Measurements from ENCODE around the gene PPP1R26.

The PPP1R26 gene

DNA sequence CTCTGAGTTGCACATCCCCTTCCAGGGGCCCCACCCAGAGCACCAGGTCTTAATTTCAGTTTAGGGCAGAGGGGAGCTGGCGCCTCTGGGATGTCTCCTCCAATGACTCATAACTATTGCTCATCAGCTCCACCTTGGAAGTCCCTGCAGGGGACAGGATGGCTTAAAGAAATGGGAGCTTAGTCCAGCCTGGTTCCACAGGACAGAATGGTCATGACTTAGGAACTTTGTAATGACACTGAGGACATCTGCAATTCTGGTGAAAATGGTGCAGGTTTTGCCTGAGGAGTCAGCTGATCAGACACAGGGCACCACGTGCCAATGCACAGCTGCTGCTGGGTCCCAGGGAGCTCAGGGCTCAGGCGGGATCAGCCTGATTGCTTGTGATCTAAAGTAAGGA is 16.4 kb upstream of the PPP1R26 start:
- DNase-seq = no peak

DNA sequence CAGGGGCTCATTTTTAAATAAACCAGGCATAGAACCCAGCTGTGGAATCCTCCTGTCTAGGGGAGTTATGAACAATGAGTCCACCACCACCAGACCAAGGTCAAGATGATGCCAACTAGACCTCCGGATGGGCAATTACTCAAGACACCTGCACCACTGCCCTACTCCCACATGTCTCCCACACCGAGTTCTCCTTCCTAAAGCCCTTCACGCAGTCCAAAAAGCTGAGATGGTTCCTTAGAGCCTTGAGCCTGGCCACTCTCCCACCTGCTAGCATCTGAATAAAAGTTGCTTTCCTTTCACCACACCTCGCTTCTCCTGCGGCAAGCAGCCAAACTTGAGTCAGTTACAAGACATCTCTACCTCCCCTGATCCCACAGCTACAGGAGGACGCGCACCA is 15.4 kb upstream of the PPP1R26 start:
- DNase-seq = no peak

DNA sequence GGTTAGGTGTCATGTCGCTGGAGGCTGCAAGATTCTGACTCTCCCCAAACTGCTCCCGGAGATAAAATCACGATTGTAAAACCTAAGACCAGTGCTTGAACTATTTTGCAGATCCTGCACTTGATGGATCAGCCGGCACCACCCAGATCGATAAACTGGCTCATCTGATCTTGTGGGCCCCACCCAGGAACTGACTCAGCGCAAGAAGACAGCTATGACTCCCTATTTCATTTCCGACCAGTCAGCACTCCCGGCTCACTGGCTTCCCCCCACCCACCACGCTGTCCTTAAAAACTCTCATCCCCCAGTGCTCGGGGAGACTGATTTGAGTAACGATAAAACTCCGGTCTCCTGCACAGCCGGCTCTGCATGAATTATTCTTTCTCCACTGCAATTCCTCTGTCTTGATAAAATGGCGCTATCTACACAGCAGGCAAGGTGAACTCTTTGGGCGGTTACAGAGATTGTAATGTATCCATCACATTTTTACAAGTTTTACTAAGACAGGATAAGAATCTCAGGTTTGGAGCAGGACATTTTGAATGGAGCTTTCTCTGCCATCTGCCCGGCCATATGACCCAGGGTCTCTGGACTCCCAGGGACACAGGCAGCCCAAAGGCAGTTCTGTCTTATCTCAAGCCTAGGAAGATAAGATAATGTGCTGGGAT is 10.6 kb upstream of the PPP1R26 start:
- DNase-seq = peak; percentile 37 to 52

DNA sequence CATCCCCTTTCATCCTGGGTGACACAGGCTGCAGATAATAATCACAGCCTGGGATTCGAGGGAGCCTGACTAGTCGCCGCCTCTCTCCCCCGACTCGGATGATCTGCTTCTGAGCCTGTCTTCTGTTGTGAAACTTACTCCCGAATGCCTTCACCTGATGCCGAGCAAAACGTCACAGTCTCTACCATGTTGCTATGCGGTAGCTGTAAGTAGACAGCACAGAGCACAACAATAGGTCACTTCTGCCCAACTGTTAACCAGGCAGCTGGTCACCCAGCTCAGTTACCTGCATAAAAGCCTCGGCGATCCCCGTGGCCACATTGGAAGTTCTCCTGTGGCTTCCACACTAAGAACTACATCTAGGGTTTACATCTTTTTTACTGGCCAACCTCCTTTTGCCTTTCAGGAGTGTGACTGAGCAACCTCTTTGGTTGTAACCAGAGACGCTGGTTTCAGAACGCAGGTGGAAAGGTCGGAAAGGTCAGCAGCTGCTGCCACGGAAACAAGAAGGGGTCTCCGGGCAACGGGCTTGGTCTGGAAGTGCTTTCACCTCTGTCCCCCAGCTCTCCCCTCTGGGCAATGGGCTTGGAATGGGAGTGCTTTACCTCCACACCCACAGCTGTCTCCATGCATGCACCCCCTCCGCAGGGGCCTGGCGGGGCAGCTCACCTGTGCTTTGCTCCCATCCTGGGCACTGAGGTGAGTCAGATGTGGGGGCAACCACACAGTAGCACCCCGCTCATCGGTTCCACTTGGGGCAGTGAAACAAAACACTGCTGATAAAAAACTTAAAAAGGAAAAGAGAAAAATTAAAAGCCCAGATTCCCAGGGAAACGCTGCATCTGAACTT is 7.6 kb upstream of the PPP1R26 start:
- no peak for DNase-seq

DNA sequence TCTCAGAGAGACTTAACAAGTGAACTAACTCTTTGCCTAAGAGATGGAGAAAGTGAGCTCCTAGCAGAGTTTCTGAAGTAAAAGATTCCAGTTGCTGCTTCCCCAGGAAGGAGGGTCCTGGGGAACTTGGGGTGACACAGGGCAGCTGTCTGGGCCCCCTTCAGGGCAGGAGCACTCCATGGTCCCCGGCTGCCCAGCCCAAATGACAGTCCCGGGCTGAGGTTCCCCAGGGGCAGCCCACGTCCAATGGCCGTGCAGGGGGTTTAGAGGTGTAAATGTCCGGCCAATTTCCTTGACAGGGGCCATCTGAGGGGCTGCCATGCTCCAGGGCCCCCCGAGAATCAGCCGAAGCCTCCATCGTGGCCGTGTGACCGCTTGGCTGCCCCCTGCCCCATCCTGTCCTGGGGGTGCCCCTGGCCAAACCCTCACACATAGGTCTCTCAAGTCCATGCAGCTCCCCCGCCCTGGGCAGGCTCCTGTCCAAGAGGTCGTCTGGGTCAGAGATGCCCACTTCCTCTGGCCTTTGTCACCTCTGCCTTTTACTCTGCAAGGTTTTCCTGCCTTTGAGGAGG is 5.5 kb upstream of the PPP1R26 start:
- no peak for DNase-seq

DNA sequence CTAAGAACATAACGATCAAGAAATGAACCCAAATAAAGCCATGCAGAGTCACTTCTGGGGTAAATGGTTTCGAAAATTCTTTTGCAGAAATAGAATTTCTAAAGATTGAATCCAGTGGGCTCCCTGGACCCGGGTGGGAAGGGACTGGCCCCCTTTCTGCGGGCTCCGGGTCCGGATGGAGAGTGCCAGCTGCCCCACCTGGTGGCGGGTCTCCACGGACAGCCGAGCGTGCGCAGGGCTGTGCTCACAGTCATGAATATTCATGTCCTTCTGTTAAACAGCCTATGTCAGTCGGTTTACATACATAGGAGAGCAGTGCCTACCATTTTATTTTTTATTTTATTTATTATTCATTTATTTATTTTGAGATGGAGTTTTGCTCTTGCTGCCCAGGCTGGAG is 4.7 kb upstream of the PPP1R26 start:
- DNase-seq = peak; percentile 16 to 20

DNA sequence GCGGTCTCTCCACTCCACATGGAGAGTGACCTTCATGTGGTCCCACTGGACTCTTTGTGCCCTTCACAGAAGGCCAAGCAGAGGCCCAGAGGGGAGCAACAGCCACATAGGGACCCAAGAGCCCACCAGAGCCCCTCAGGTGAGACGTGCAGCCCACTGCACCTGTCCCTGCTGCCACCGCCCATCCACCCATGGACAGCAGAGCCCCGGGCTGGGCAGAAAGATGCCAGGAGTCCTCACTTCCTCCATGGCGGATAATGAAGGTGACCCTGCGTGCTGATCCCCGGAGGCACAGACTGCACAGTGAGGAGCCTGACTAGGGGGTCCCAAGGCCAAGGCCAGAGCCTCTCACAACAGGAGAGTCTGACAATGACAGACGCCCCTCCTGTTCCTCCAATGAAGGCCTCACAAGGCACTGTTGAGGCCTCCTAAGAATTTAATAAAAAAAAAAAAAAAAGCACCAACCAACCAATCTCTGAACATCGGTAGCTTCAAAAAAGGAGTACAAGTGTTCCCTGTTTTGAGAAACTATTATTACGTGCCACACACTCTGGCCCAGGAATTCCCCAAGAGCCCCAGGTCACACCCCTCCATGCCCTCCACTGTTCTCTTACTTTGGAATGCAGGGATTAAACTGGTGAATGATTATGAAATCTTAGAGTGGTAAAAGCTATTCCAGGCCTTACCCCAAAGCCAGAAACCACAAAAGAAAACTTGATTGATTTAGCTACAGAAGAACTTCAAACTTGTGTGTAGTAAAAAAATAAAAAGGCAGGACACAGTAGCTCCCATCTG is 2.8 kb upstream of the PPP1R26 start:
- no peak for DNase-seq

DNA sequence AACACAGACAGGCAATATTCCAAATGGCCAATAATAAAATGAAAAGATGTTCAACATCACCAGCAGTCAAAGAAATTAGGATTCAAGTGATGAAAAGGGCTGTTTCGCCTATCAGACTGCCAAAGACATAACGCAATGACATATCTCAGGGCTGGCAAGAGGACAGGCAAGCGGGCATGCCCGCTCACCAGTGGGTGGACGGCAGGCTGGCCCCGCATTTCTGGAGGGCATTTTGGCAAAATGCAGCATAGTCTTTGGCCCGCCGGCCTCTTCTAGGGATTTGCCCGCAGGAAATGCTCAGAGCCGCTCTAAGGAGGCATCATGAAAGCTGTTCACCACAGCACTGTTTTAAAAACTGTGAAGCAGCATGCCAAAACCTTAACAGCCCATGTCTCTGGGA is 1.4 kb upstream of the PPP1R26 start:
- DNase-seq = no peak

DNA sequence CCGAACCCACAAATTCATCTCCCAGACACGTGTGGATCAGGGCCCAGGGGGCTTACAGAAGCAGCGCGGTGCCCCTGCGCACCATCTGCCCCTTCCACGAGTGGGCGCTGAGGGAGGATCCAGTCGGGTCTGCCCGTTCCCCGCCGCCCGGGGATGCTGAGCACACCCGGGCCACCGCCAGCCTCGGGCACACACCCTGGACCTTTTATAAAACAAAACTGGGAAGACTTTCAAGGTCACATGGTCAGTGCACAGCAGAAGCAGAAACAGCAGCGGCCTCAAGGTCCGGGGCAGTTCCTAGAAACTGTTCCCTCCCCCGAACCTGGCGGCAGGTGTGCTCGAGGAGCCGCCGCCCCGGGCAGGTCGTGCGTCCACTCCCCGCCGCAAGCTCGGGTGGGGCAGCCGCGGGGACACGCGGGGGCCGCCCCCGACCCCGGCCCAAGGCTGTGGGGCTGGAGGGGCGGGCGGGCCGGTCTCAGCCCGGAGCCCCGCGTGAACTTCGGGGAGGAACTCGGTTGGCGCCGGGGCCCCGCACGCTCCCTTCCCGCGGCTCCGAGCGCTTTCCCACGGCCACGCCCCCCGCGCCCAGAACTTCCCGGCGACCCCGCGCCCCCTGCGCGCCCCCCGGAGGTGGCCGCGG is 633 bp upstream of the PPP1R26 start:
- no peak for DNase-seq

DNA sequence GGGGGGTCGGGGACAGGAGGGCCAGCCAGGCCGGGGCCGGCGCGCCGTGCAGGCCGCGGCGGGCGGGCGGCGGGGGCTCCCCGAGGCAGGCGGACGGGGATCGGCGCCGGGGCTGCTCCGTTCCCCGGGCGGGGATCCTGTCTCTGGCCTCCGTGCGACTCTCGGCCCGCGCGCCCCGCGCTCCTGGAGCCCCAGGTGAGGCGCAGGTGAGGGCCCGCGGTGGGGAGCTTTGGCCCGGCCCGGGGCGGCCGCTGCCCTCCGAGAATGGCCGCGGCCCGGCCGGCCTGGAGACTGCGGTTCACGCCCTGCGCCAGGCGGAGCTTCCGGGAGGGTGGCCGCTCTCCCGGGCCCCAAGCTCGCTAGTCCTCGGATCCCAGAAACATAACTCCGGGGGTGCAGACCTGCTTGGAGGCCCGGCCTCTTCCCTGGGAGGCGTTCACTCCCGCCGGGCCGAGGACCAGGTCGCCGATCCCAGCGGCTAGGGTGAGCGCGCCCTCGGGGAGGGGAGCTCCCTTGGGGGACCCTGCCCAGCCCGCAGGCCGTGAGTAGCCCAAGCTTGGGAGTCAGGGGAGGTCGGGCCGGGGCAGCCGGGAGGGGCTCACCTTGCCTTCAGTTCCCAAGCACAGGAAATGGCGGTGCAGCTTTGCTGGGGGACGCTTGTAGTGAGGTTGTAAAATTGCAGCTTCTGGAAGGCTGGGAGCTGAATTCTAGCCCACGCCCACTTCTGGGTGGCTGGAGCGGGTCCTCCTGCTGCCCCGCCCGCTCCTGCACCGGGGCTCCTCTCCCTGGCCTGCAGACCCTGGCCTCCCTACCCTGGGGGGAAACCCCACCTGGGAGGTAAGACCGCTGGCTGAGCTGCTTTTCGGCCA is 723 bp downstream of the PPP1R26 start:
- DNase-seq = no peak

DNA sequence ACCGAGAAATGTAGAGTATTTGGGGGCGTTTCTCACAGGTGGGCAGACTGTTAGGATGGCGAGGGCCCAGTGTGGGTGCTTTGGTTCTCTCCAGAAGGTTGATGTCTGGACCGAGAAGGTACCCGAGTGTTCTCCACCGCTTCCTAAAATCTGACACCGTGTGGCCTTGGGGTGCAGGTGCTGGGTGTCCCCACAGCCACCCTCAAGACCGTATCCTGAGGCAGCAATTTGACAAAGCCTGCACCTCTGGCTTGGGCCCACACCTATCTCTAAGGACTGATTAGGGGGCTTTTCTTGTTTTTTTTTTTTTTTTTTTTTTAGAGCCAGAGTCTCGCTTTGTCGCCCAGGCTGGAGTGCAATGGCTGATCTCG is 1.3 kb downstream of the PPP1R26 start:
- no peak for DNase-seq

DNA sequence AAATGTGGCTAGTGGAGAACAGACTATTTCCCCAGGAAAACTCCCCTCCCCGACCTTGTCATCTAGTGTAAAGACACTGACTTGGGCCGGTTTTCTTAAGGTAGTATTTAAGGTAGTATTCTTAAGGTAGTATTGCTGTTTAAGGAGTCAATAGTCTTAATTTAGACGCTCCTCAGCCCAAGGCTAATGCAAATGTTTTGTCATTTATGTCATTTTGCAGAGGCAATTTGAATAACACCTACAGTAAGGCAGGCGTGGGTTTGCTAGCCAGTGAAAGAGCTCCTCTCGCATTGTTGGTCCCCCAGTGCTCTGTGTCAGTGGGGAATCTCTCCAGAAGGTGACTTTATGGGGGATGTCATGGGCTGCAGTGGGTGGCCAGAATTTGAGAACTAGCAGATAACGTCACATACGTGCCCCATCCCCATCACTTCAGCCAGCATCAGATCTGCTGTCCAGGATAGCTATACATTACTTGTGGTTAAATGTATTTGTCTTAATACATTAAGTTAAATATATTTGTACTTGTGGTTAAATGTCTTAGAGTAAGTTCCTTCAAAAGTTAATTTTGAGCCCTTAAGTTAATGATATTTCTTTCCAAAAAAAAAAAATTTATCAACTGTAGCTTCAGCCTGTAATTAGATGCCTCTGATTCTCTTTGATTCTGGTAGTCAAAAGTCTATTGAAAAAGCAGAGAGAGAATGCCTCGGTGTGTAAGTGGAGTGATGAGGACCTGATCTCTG is 2.6 kb downstream of the PPP1R26 start:
- no peak for DNase-seq

DNA sequence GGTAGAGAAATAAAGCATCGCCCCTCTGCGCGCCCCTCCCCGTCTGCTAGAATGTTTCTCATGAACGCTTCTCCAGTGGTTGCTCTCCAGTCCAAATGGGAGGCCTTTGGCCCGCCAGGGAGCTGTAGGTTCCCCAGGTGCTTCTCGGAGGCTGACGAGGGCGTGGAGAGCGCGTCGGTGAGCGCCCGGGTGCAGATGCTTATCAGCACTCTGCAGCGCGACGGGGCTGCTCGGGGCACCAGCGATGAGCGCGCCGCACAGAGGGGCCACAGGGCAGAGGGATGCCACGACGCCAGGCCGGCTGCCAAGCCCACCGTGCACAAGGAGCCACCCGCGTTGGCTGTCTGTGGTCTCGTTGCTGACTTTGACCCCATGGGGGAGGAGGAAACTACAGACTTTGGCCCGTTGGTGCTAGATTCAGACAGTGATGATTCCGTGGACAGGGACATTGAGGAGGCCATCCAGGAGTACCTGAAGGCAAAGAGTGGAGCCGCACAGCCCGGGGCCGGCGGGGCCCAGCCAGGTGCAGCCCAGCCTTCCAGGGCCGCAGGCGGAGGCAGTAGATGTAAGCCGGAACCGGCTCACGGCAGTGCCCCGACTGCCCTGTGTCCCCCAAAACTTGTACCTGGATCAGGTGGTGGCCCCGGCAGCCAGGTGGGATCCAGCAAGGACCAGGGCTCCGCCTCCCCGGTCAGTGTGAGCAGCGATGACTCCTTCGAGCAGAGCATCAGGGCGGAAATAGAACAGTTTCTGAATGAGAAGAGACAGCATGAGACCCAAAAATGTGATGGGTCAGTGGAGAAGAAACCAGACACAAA is 5.1 kb downstream of the PPP1R26 start:
- no peak for DNase-seq

DNA sequence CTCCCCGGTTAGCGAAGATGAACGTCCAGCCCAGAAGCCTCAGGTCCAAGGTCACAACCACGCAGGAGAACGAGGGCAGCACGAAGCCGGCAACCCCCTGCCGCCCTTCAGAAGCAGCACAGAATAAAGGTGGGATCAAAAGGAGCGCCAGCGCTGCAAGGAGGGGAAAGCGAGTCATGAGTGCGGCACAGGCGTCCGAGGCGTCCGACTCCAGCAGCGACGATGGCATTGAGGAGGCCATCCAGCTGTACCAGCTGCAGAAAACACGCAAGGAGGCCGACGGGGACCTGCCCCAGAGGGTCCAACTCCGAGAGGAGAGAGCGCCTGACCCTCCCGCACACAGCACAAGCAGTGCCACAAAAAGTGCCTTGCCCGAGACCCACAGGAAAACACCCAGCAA is 5.8 kb downstream of the PPP1R26 start:
- DNase-seq = no peak

DNA sequence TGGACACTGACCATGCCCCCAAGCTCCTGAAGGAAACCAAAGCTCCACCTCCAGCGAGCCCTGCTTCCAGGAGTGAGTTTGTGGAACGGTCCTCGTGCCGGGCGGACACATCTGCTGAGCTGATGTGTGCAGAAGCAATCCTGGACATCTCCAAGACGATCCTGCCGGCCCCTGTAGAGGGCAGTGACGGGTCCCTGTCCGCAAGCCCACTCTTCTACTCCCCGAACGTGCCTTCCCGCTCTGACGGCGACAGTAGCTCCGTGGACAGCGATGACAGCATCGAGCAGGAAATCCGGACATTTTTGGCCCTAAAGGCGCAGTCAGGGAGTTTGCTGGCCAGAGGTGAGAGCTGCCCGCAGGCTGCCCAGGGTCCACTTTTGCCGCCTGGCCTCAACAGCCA is 6.2 kb downstream of the PPP1R26 start:
- DNase-seq = no peak

DNA sequence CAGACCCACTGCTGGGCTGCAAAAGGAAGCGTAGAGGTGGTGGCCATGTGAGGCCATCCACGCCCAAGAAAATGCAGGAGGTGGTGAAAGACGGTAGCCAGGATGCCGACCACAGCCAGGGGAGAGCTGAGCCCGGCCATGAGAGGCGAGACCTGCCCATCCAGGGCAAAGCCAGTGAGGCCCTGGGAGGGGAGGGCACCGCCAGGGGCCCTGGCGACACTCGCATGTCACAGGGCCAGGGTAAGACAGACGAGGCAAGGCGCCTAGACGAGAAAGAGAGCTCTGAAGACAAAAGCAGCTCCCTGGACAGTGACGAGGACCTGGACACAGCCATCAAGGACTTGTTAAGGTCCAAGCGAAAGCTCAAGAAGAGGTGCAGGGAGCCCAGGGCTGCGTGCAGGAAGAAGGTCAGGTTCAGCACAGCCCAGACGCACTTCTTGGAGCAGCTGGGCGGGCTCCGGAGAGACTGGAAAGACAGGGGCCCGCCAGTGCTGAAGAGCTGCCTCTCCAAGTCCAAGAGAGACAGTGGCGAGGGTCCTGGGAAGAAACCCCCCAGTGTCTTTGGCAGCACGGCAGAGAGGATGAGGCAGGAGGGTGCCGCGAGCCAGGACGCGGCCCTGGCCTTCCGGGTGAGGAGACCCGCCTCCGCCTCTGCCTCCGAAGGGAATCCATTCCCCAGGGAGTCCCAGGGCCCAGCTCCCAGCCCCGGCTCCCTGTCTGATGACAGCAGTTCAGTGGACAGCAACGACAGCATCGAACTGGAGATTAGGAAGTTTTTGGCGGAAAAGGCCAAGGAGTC is 6.9 kb downstream of the PPP1R26 start:
- no peak for DNase-seq

DNA sequence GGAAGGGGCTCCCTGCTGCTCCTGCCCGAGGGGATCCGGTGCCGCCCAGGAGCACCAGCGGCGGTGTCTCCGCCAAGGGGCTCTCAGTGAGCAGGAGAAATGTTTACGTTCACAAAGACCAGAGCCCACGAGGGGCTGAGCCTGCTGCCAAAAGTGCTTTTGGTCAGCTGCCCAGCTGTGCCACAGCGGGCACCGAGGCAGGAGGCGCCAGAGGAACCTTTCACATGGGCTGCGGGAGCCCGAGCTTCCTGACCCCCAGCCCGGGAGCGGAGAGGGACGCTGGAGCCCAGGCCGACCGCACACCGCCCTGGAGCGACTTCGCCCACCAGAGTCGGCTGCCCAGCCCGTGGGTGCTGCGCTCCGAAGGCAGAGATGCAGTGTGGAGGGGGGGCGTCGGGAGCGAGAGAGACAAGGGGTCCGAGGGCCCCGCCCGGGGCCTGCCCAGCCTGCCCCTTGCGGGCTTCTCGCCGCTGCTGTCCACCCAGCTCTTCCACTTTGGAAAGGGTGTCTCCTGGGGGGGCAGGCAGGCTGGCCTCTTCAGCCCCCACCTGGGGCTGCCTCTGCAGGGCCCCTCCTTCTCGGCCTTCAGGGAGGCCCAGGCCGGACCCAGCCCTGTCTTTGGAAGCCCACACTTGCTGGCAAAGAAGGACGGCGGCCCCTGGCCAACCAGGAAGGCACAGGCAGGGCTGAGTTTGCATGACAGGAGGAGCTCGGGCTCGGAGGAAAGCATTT is 7.9 kb downstream of the PPP1R26 start:
- no peak for DNase-seq

DNA sequence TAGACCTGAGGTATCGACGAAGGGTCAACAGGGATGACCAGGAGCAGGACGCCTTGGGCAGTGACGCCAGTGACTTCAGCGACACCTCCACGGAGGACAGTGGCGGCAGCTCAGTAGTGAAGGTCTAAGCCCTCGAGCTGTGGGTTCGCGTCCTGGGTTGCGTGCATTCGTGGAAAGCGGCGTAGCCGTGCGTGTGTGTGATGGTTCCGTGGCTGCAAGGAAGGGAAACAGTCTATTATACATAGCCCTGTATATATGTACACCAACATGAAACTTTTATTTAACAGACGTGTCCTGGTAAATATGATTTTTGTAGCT is 8.4 kb downstream of the PPP1R26 start:
- DNase-seq = no peak

DNA sequence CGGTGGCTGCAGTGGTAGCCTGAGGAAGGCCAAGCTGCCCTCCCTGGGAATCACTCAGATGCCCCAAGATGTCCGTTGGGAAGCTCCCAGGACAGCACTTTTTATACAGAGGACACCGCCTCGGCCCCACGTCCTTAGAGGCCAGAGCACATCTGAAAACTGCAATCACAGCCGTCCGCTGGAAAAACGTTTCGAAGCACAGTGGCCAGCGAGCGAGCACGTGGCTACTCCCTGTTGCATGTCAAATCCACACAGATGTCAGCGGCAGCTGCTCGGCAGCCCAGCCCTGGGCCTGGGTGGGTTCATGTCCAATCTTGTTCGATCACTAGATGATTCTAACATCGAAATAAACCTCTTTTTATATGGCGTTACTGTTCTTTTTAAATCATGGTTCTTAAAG is 8.9 kb downstream of the PPP1R26 start:
- DNase-seq = no peak
